ENCODE measurements around the gene TMSB4X.
A peak's percentile ranks its signal among the peaks of the same experiment; 100 is the strongest.

TMSB4X gene
- long read RNA-seq, transcript TMSB4X-204 (3 exons, 628 nt), result major isoform, 761 of 808 reads
- long read RNA-seq, transcript TMSB4X-203 (2 exons, 1,702 nt), result minor isoform, 40 of 808 reads
- long read RNA-seq, partial matches to known transcripts, result 0 of 808 reads
- long read RNA-seq, other reads (novel, unspliced or antisense), result 5 of 808 reads

- H3K27me3 ChIP-seq (ENCODE audit: insufficient read depth, poor library complexity, severe bottlenecking), result no peaks in the 10 kb centered on the region
- peak in 1 of 2 experiments; percentile 84 for DNase-seq (ENCODE audit: low read depth in 1 of 2, low spot score in 1 of 2)
- peak within 1 kb of the TSS; percentile 43 for H3K4me3 ChIP-seq (replicated peaks; ENCODE audit: insufficient read depth, low read length)
- peak within 1 kb of the TSS; percentile 99 for H3K27ac ChIP-seq (replicated peaks)
- TF ChIP-seq, protein P1, sequence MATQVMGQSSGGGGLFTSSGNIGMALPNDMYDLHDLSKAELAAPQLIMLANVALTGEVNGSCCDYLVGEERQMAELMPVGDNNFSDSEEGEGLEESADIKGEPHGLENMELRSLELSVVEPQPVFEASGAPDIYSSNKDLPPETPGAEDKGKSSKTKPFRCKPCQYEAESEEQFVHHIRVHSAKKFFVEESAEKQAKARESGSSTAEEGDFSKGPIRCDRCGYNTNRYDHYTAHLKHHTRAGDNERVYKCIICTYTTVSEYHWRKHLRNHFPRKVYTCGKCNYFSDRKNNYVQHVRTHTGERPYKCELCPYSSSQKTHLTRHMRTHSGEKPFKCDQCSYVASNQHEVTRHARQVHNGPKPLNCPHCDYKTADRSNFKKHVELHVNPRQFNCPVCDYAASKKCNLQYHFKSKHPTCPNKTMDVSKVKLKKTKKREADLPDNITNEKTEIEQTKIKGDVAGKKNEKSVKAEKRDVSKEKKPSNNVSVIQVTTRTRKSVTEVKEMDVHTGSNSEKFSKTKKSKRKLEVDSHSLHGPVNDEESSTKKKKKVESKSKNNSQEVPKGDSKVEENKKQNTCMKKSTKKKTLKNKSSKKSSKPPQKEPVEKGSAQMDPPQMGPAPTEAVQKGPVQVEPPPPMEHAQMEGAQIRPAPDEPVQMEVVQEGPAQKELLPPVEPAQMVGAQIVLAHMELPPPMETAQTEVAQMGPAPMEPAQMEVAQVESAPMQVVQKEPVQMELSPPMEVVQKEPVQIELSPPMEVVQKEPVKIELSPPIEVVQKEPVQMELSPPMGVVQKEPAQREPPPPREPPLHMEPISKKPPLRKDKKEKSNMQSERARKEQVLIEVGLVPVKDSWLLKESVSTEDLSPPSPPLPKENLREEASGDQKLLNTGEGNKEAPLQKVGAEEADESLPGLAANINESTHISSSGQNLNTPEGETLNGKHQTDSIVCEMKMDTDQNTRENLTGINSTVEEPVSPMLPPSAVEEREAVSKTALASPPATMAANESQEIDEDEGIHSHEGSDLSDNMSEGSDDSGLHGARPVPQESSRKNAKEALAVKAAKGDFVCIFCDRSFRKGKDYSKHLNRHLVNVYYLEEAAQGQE (IDR thresholded peaks at IDR 0.05; ENCODE audit: insufficient replicate concordance, low read depth), result peak; percentile 10
- TF ChIP-seq, protein P2, sequence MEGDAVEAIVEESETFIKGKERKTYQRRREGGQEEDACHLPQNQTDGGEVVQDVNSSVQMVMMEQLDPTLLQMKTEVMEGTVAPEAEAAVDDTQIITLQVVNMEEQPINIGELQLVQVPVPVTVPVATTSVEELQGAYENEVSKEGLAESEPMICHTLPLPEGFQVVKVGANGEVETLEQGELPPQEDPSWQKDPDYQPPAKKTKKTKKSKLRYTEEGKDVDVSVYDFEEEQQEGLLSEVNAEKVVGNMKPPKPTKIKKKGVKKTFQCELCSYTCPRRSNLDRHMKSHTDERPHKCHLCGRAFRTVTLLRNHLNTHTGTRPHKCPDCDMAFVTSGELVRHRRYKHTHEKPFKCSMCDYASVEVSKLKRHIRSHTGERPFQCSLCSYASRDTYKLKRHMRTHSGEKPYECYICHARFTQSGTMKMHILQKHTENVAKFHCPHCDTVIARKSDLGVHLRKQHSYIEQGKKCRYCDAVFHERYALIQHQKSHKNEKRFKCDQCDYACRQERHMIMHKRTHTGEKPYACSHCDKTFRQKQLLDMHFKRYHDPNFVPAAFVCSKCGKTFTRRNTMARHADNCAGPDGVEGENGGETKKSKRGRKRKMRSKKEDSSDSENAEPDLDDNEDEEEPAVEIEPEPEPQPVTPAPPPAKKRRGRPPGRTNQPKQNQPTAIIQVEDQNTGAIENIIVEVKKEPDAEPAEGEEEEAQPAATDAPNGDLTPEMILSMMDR (IDR thresholded peaks at IDR 0.05; ENCODE audit: insufficient read depth, low read length), result no peak
- 0 out of 2 replicates have a peak, but pooled peaks have one; percentile 9 for TF ChIP-seq GABPA (IDR thresholded peaks at IDR 0.05; ENCODE audit: low read depth)
- TF ChIP-seq SPI1 (IDR thresholded peaks at IDR 0.05; ENCODE audit: borderline replicate concordance, low read depth), result no peak
- peak; percentile 98 for TF ChIP-seq POLR2AphosphoS5 (IDR thresholded peaks at IDR 0.05; ENCODE audit: low read depth)
Measured at GRCh38 chrX:12974796-12975669, at the start of gene TMSB4X. TSS of gene TMSB4X (plus strand) at chrX:12975110.

GRCh38 chrX:12929701-12930100 lies 45.2 kb upstream of the TMSB4X start:
- TF ChIP-seq, protein P1 (IDR thresholded peaks at IDR 0.05; ENCODE audit: insufficient replicate concordance, low read depth), result no peak
- TF ChIP-seq SPI1 (IDR thresholded peaks at IDR 0.05; ENCODE audit: borderline replicate concordance, low read depth) (no peak), POLR2AphosphoS5 (IDR thresholded peaks at IDR 0.05; ENCODE audit: low read depth) (no peak), GABPA (IDR thresholded peaks at IDR 0.05; ENCODE audit: low read depth) (no peak)
- TF ChIP-seq, protein P2 (IDR thresholded peaks at IDR 0.05; ENCODE audit: insufficient read depth, low read length), result no peak
- DNase-seq (ENCODE audit: low read depth in 1 of 2, low spot score in 1 of 2), result no peak
- H3K27ac ChIP-seq (replicated peaks), result no peak overlapping the region
- no peaks in the 10 kb centered on the region for H3K27me3 ChIP-seq (ENCODE audit: insufficient read depth, poor library complexity, severe bottlenecking)
- H3K4me3 ChIP-seq (replicated peaks; ENCODE audit: insufficient read depth, low read length), result no peak overlapping the region

- H3K4me3 ChIP-seq (replicated peaks; ENCODE audit: insufficient read depth, low read length), result no peak overlapping the region
- no peak for DNase-seq (ENCODE audit: low read depth in 1 of 2, low spot score in 1 of 2)
- TF ChIP-seq GABPA (IDR thresholded peaks at IDR 0.05; ENCODE audit: low read depth), result no peak
- TF ChIP-seq, protein P2 (IDR thresholded peaks at IDR 0.05; ENCODE audit: insufficient read depth, low read length), result no peak
- no peak for TF ChIP-seq POLR2AphosphoS5 (IDR thresholded peaks at IDR 0.05; ENCODE audit: low read depth)
- TF ChIP-seq SPI1 (IDR thresholded peaks at IDR 0.05; ENCODE audit: borderline replicate concordance, low read depth), result no peak
- TF ChIP-seq, protein P1 (IDR thresholded peaks at IDR 0.05; ENCODE audit: insufficient replicate concordance, low read depth), result no peak
Measured at GRCh38 chrX:12930150-12930549, 44.8 kb upstream of the TMSB4X start.

More at GRCh38 chrX:12930150-12930549, 44.8 kb upstream of the TMSB4X start:
- Histone ChIP-seq H3K27me3 (ENCODE audit: insufficient read depth, poor library complexity, severe bottlenecking) (no peaks in the 10 kb centered on the region), H3K27ac (replicated peaks) (no peak overlapping the region)
